Measurements from ENCODE around the gene TBC1D24.

The TBC1D24 gene

DNA sequence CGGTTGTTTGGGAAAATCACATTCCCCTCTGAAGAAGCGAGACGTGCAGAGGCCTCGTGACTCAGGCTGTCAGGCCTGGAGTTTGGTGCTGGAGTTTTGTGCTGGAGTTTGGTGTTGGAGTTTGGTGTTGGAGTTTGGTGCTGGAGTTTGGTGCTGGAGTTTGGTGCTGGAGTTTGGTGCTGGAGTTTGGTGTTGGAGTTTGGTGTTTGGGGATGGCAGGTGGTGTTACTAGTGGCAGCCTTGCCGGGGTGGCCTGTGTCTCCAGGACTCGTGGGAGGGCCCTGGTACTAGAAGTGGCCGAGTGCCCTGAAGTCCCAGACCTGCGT, 12.6 kb downstream of the TBC1D24 start:
- Histone ChIP-seq H3K4me2 (ENCODE audit: low read length) (peak overlapping the region; percentile 10), H3K9ac (ENCODE audit: low read depth, low read length) (no peak overlapping the region), H3K36me3 (ENCODE audit: insufficient read depth, low read length) (no peaks in the 10 kb centered on the region), H3K27me3 (ENCODE audit: control insufficient read depth, insufficient read depth, low read length) (no peaks in the 10 kb centered on the region), H3K4me3 (ENCODE audit: low read length) (no peak overlapping the region), H3K9me3 (replicated peaks; ENCODE audit: low read length) (no peaks in the 10 kb centered on the region), H3K4me1 (ENCODE audit: control insufficient read depth, insufficient read depth, low read length) (peaks cover 24% of the 10 kb centered on the region)

DNA sequence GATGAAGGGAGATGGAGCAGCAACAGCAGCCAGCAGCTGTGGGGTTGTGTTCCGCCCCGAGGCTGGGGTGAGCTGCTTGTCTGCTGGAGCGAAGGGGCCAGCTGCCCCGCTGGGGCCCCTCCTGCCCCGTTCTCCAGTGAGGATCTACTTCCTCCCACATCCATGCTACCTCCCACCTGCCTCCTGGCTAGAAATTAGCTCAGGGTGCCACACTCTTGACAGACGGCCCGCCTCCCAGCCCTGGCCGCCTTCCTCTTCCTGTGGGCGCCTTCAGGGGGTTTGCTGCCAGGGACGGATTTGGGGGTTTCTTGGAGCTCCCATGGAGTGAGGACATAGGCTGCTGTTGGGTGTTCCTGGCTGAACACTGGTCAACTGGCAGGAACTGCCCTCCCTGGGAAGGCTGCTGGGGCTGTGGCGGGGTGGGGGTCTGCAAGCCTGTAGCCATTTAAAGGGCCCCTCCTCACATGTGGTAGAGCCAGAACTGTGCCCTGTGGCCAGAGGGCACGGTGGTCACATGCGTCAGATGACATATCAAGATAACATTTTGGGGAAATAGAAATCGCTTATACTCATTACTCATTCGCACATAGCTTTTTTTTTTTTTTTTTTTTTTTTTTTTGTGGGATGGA, 13.1 kb downstream of the TBC1D24 start:
- Histone ChIP-seq H3K4me3 (ENCODE audit: low read length) (no peak overlapping the region), H3K4me2 (ENCODE audit: low read length) (no peak overlapping the region), H3K9ac (ENCODE audit: low read depth, low read length) (no peak overlapping the region)

GRCh38 chr16:2489581-2489980, 14.7 kb downstream of the TBC1D24 start:
- Histone ChIP-seq H3K9me3 (replicated peaks; ENCODE audit: low read length) (no peaks in the 10 kb centered on the region), H3K9ac (ENCODE audit: low read depth, low read length) (no peak overlapping the region), H3K4me2 (ENCODE audit: low read length) (no peak overlapping the region), H3K4me3 (ENCODE audit: low read length) (no peak overlapping the region), H3K27me3 (ENCODE audit: control insufficient read depth, insufficient read depth, low read length) (no peaks in the 10 kb centered on the region), H3K4me1 (ENCODE audit: control insufficient read depth, insufficient read depth, low read length) (peaks cover 9% of the 10 kb centered on the region), H3K36me3 (ENCODE audit: insufficient read depth, low read length) (no peaks in the 10 kb centered on the region)

More for the DNA sequence above, 13.1 kb downstream of the TBC1D24 start:
- H3K4me1 ChIP-seq (ENCODE audit: control insufficient read depth, insufficient read depth, low read length), result peaks cover 19% of the 10 kb centered on the region
- no peaks in the 10 kb centered on the region for H3K27me3 ChIP-seq (ENCODE audit: control insufficient read depth, insufficient read depth, low read length)
- no peaks in the 10 kb centered on the region for H3K36me3 ChIP-seq (ENCODE audit: insufficient read depth, low read length)
- H3K9me3 ChIP-seq (replicated peaks; ENCODE audit: low read length), result no peaks in the 10 kb centered on the region

DNA sequence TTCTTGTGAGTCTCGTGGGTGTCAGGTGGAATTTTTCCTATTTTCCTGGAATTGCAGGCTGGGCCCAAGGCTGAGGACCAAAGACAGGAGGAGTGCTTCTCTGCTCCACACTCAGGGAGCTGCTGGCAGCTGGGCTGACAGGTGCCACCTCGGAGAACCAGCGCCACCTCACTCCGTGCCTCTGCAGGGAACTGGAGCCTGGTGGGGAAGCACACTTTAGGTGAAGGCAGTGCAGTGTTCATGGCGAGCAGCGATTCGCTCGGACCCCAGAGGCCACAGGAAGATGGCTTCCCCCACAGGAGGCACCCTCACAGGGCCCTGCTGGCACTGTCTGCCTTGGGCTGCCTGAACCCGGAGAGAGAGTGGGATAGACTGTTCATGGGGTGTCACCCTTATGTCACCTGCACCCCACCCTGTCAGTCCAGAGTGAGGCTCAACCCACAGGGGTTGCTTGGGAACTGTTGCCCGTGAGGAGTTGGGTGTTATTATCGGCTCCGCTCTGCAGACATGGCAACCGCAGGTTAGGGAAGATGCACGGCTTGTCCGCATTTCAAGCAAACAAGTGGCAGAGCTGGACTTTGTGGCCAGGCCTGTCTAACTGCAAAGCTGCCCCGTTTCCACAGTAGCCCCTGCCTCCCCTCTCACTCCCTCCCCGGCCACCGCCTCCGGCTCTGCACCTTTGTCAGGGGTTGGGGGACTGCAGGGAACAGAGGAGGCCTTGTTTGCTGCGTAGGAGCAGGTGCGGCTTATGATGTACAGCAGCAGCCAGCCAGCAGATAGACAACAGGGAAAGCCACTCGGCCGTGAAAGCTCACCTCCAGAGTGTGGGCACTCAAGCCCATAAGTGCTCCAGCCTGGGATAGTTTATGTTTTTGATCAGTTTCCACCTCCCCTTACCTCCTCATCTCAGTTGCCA, 15.5 kb downstream of the TBC1D24 start:
- H3K4me1 ChIP-seq (ENCODE audit: control insufficient read depth, insufficient read depth, low read length), result peaks cover 9% of the 10 kb centered on the region
- no peaks in the 10 kb centered on the region for H3K36me3 ChIP-seq (ENCODE audit: insufficient read depth, low read length)
- no peaks in the 10 kb centered on the region for H3K9me3 ChIP-seq (replicated peaks; ENCODE audit: low read length)
- no peak overlapping the region for H3K4me2 ChIP-seq (ENCODE audit: low read length)
- no peak overlapping the region for H3K4me3 ChIP-seq (ENCODE audit: low read length)
- no peaks in the 10 kb centered on the region for H3K27me3 ChIP-seq (ENCODE audit: control insufficient read depth, insufficient read depth, low read length)
- no peak overlapping the region for H3K9ac ChIP-seq (ENCODE audit: low read depth, low read length)

GRCh38 chr16:2492292-2492691, 17.4 kb downstream of the TBC1D24 start:
- Histone ChIP-seq H3K4me2 (ENCODE audit: low read length) (no peak overlapping the region), H3K36me3 (ENCODE audit: insufficient read depth, low read length) (peaks cover 9% of the 10 kb centered on the region), H3K4me1 (ENCODE audit: control insufficient read depth, insufficient read depth, low read length) (peaks cover 9% of the 10 kb centered on the region), H3K27me3 (ENCODE audit: control insufficient read depth, insufficient read depth, low read length) (no peaks in the 10 kb centered on the region), H3K4me3 (ENCODE audit: low read length) (no peak overlapping the region), H3K9ac (ENCODE audit: low read depth, low read length) (no peak overlapping the region), H3K9me3 (replicated peaks; ENCODE audit: low read length) (no peaks in the 10 kb centered on the region)

GRCh38 chr16:2493605-2494004, 18.7 kb downstream of the TBC1D24 start:
- H3K4me2 ChIP-seq (ENCODE audit: low read length), result no peak overlapping the region
- peaks cover 11% of the 10 kb centered on the region for H3K4me1 ChIP-seq (ENCODE audit: control insufficient read depth, insufficient read depth, low read length)
- H3K4me3 ChIP-seq (ENCODE audit: low read length), result no peak overlapping the region
- H3K36me3 ChIP-seq (ENCODE audit: insufficient read depth, low read length), result peaks cover 15% of the 10 kb centered on the region
- no peaks in the 10 kb centered on the region for H3K27me3 ChIP-seq (ENCODE audit: control insufficient read depth, insufficient read depth, low read length)
- no peaks in the 10 kb centered on the region for H3K9me3 ChIP-seq (replicated peaks; ENCODE audit: low read length)
- H3K9ac ChIP-seq (ENCODE audit: low read depth, low read length), result no peak overlapping the region

GRCh38 chr16:2494616-2495015, 19.7 kb downstream of the TBC1D24 start:
- H3K36me3 ChIP-seq (ENCODE audit: insufficient read depth, low read length), result peaks cover 15% of the 10 kb centered on the region
- H3K9ac ChIP-seq (ENCODE audit: low read depth, low read length), result no peak overlapping the region
- no peaks in the 10 kb centered on the region for H3K9me3 ChIP-seq (replicated peaks; ENCODE audit: low read length)
- no peak overlapping the region for H3K4me3 ChIP-seq (ENCODE audit: low read length)
- H3K4me2 ChIP-seq (ENCODE audit: low read length), result no peak overlapping the region
- peaks cover 11% of the 10 kb centered on the region for H3K4me1 ChIP-seq (ENCODE audit: control insufficient read depth, insufficient read depth, low read length)
- no peaks in the 10 kb centered on the region for H3K27me3 ChIP-seq (ENCODE audit: control insufficient read depth, insufficient read depth, low read length)

DNA sequence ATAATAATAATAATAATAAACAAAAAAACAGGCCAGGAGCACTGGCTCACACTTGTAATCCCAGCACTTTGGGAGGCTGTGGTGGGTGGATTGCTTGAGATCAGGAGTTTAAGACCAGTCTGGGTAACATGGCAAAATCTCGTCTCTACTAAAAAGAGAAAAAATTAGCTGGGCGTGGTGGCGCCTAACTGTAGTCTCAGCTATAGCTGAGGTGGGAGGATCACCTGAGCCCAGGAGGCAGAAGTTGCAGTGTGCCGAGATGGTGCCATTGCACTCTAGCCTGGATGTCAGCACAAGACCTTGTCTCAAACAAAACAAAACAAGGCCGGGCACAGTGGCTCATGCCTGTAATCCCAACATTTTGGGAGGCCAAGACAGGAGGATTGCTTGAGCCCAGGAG, 20.1 kb downstream of the TBC1D24 start:
- peaks cover 15% of the 10 kb centered on the region for H3K36me3 ChIP-seq (ENCODE audit: insufficient read depth, low read length)
- H3K9ac ChIP-seq (ENCODE audit: low read depth, low read length), result no peak overlapping the region
- H3K4me2 ChIP-seq (ENCODE audit: low read length), result no peak overlapping the region
- H3K4me3 ChIP-seq (ENCODE audit: low read length), result no peak overlapping the region
- peaks cover 11% of the 10 kb centered on the region for H3K4me1 ChIP-seq (ENCODE audit: control insufficient read depth, insufficient read depth, low read length)
- no peaks in the 10 kb centered on the region for H3K9me3 ChIP-seq (replicated peaks; ENCODE audit: low read length)
- no peaks in the 10 kb centered on the region for H3K27me3 ChIP-seq (ENCODE audit: control insufficient read depth, insufficient read depth, low read length)

DNA sequence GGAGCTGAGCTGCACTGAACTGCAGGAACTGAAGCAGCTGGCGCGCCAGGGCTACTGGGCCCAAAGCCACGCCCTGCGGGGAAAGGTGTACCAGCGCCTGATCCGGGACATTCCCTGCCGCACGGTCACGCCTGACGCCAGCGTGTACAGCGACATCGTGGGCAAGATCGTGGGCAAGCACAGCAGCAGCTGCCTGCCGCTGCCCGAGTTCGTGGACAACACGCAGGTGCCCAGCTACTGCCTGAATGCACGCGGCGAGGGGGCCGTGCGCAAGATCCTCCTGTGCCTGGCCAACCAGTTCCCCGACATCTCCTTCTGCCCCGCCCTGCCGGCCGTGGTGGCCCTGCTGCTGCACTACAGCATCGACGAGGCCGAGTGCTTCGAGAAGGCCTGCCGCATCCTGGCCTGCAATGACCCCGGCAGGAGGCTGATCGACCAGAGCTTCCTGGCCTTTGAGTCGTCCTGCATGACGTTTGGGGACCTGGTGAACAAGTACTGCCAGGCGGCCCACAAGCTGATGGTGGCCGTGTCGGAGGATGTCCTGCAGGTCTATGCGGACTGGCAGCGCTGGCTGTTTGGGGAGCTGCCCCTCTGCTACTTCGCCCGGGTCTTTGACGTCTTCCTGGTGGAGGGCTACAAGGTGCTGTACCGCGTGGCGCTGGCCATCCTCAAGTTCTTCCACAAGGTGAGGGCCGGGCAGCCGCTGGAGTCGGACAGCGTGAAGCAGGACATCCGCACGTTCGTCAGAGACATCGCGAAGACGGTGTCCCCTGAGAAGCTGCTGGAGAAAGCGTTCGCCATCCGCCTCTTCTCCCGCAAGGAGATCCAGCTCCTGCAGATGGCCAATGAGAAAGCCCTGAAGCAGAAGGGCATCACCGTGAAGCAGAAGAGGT, 21.5 kb downstream of the TBC1D24 start:
- no peak overlapping the region for H3K4me2 ChIP-seq (ENCODE audit: low read length)
- peaks cover 11% of the 10 kb centered on the region for H3K4me1 ChIP-seq (ENCODE audit: control insufficient read depth, insufficient read depth, low read length)
- H3K4me3 ChIP-seq (ENCODE audit: low read length), result no peak overlapping the region
- no peaks in the 10 kb centered on the region for H3K9me3 ChIP-seq (replicated peaks; ENCODE audit: low read length)
- no peaks in the 10 kb centered on the region for H3K27me3 ChIP-seq (ENCODE audit: control insufficient read depth, insufficient read depth, low read length)
- peaks cover 15% of the 10 kb centered on the region for H3K36me3 ChIP-seq (ENCODE audit: insufficient read depth, low read length)
- no peak overlapping the region for H3K9ac ChIP-seq (ENCODE audit: low read depth, low read length)

DNA sequence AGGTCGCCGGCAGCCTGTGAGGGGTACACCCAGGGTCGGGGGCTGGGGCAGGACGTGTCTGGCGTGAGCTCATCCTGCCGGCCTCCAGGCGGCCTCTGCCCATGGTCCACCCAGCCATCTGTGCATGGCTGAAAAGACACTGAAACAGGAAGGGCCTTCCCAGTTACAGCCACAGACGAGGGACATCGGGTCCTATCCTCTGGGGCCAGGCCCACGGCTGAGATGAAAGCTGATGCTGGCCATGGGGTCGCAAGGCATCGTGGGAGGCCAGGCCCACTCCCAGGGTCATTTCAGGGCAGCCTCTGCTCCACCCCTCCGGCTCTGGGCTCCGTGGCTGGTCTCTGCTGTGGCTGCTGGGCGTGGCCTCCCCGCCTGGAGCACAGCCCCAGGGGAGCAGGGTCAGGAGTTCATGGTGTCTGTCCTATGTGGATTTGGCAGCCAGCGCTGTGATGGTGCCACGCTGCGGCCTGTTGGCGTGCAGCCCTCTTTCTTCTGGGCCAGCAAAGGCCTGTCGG, 22.2 kb downstream of the TBC1D24 start:
- Histone ChIP-seq H3K27me3 (ENCODE audit: control insufficient read depth, insufficient read depth, low read length) (no peaks in the 10 kb centered on the region), H3K36me3 (ENCODE audit: insufficient read depth, low read length) (peaks cover 15% of the 10 kb centered on the region), H3K9ac (ENCODE audit: low read depth, low read length) (no peak overlapping the region), H3K4me2 (ENCODE audit: low read length) (peak overlapping the region; percentile 18), H3K4me1 (ENCODE audit: control insufficient read depth, insufficient read depth, low read length) (peaks cover 11% of the 10 kb centered on the region), H3K9me3 (replicated peaks; ENCODE audit: low read length) (no peaks in the 10 kb centered on the region), H3K4me3 (ENCODE audit: low read length) (no peak overlapping the region)

Data from skeletal muscle satellite cell (primary cell).